H1 (cell line): ENCODE results near the gene MYBPC3. TPM values are rescaled to one million over a fixed set of nuclear protein-coding genes. Genes with fewer than 3 reads are reported as not detected.

Source experiments
- CBX8 ChIP-seq: fragments of 300-800, 300-1000 bp; sonication (generic); IDR thresholded peaks from 2 replicates; pipeline ENCODE4 v1.7.1; 2016; ENCODE audit warnings: low read depth, low read length, borderline replicate concordance
- KDM1A ChIP-seq: fragments of 200-600, 300-600 bp; sonication (generic); IDR thresholded peaks from 2 replicates; pipeline ENCODE4 v1.7.1; 2016; ENCODE audit warnings: mild to moderate bottlenecking, low read length, borderline replicate concordance
- NANOG ChIP-seq: IDR thresholded peaks from 2 replicates; pipeline ENCODE4 v1.6.1; 2011; ENCODE audit warnings: low read length, low read depth, mild to moderate bottlenecking, inconsistent platforms; ENCODE audit not compliant: insufficient read depth, poor library complexity, severe bottlenecking
- PHF8 ChIP-seq: fragments of 200-600 bp; sonication (generic); conservative IDR thresholded peaks from 2 replicates; pipeline ENCODE4 v1.7.1; 2012; ENCODE audit warnings: low read depth, mild to moderate bottlenecking, inconsistent platforms, low read length, moderate library complexity
- SIN3A ChIP-seq, 2 experiments: IDR thresholded peaks in 1 of 2; conservative IDR thresholded peaks in 1 of 2; 2 replicates each; pipeline ENCODE4 v1.6.1; 2011 to 2012; ENCODE audit warnings: low read length in 2 of 2, improper control_type of control experiment in 1 of 2, low read depth in 1 of 2, mild to moderate bottlenecking in 1 of 2
- SP4 ChIP-seq: IDR thresholded peaks from 2 replicates; pipeline ENCODE4 v1.6.1; 2012; ENCODE audit warnings: low read length, inconsistent platforms
- polyA plus RNA-seq, 7 experiments: library from polyadenylated mRNA; depleted of rRNA in 3 of 7; stranded (reverse) in 5 of 7; unstranded in 2 of 7; fragments of >200 nt in 5 of 7; fragments of 200-250 nt in 2 of 7; gene quantifications; 1 replicate in 5 of 7; 2 replicates in 1 of 7; 4 replicates in 1 of 7; pipeline versions ENCODE4 v1.2.1 to v1.2.3, GENCODE V29; 2011 to 2013; ENCODE audit warnings: missing spikeins in 2 of 7, mixed read lengths in 2 of 7
- total RNA-seq: library from RNA; stranded (reverse); fragmentation: NEBNext Ultra II Directional; extraction: Animal tissue kit (Norgen Biotek cat#: 25700); gene quantifications from 2 replicates; pipeline ENCODE4 v1.2.1, GENCODE V29; 2021
- TF ChIP-seq, protein P1 (sequence below): IDR thresholded peaks from 2 replicates; pipeline ENCODE4 v1.6.1; 2011; ENCODE audit warnings: low read length, improper control_type of control experiment

The MYBPC3 gene
- total and polyA plus RNA-seq, 2 of the 8 experiments (the other 6 are each of a cell fraction or from before 2014, with no cell fraction given): 0.05 TPM; not detected in 1

DNA sequence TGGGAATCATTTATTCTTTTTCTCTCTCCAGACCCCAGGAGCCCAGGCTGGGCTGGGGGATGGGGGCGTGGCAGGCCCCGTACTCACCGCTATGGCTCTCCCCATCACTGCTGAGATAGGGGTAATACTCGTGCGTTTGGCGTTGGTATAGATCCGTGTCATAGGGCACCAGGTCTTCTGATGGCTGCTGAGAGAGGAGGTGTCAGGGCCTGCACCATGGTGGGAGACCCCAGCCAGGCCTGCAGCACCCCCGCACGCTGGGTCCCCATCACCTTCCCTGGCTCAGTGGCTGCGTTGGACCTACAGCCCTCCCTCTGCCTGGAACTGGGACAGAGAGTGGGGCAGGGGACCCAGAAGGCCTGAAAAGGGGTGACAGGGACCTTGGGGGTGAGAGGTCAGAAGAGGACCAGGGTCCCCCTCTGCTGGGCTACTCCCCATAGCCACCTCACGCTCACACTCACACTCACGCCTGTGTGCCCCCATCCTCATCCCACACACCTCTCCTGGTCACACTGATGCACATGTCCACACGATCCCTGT lies 23.1 kb upstream of the MYBPC3 start (continued):
- no peak for TF ChIP-seq PHF8
- no peak for TF ChIP-seq NANOG
- TF ChIP-seq SIN3A (conservative IDR thresholded peaks at IDR 0.05 in 1 of 2, IDR thresholded peaks at IDR 0.05 in 1 of 2; ENCODE audit: low read depth in 1 of 2, low read length in 2 of 2): no peak
- no peak for TF ChIP-seq CBX8
- TF ChIP-seq, protein P1, sequence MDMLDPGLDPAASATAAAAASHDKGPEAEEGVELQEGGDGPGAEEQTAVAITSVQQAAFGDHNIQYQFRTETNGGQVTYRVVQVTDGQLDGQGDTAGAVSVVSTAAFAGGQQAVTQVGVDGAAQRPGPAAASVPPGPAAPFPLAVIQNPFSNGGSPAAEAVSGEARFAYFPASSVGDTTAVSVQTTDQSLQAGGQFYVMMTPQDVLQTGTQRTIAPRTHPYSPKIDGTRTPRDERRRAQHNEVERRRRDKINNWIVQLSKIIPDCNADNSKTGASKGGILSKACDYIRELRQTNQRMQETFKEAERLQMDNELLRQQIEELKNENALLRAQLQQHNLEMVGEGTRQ: no peak
- TF ChIP-seq KDM1A: no peak
- TF ChIP-seq SP4: no peak
